Lung (tissue), 12 donors: ENCODE measurements around the gene CACNB4. TPM values are rescaled to one million over a fixed set of nuclear protein-coding genes. Genes with fewer than 3 reads are reported as not detected.

ENCODE experiments used
- ATAC-seq: fragments of 200-7000 bp; cut with Tn5 transposase; one replicate; pipeline ENCODE4 v1.9.1; 2020; ENCODE audit warnings: moderate number of reproducible peaks; ENCODE audit not compliant: insufficient read depth, low FRiP score
- DNase-seq, 3 donors: peaks; one replicate each; pipeline ENCODE4 v3.0.0-alpha.2; 2013 to 2017
- H3K27ac ChIP-seq, 2 donors: one replicate each; pipeline ENCODE4 v1.5.1; 2013; ENCODE audit warnings: mild to moderate bottlenecking in 2 of 2, moderate library complexity in 2 of 2, control low read depth in 1 of 2, inconsistent platforms in 1 of 2, low read depth in 1 of 2, low read length in 1 of 2
- H3K27me3 ChIP-seq, 3 donors: one replicate each; pipeline ENCODE4 v1.5.1; 2013; ENCODE audit warnings: low read length in 2 of 3; ENCODE audit not compliant: control insufficient read depth in 3 of 3, insufficient read depth in 3 of 3
- H3K36me3 ChIP-seq, 4 donors: one replicate each; pipeline ENCODE4 v1.5.1; 2013; ENCODE audit warnings: low read length in 4 of 4, mild to moderate bottlenecking in 1 of 4, moderate library complexity in 1 of 4; ENCODE audit not compliant: control insufficient read depth in 4 of 4, insufficient read depth in 4 of 4
- H3K4me1 ChIP-seq, 5 donors: one replicate each; pipeline ENCODE4 v1.5.1; 2013; ENCODE audit warnings: low read length in 5 of 5, mild to moderate bottlenecking in 2 of 5, moderate library complexity in 1 of 5; ENCODE audit not compliant: control insufficient read depth in 5 of 5, insufficient read depth in 5 of 5
- H3K4me3 ChIP-seq: one replicate; pipeline ENCODE4 v1.5.1; 2013; ENCODE audit warnings: mild to moderate bottlenecking, control low read depth, moderate library complexity
- H3K9ac ChIP-seq, 2 donors: one replicate each; pipeline ENCODE4 v1.5.1; 2013; ENCODE audit warnings: low read length in 2 of 2, control low read depth in 1 of 2; ENCODE audit not compliant: insufficient read depth in 1 of 2
- H3K9me3 ChIP-seq, 4 donors: one replicate each; pipeline ENCODE4 v1.5.1; 2013; ENCODE audit warnings: low read length in 3 of 4, mild to moderate bottlenecking in 1 of 4, moderate library complexity in 1 of 4; ENCODE audit not compliant: control insufficient read depth in 4 of 4, insufficient read depth in 3 of 4
- WGBS, 2 donors: extraction: QIAGEN DNeasy Blood & Tissue Kit; methylation state at CpG; one replicate each; pipeline ENCODE4 v1.1.7; 2013; 5-methylcytosine and 5-hydroxymethylcytosine counted together
- polyA plus RNA-seq, 2 donors: library from polyadenylated mRNA; stranded (reverse); fragments of 200-250 nt; gene quantifications; one replicate each; pipeline ENCODE4 v1.2.1, GENCODE V29; 2013
- total RNA-seq, 2 donors: library from RNA; depleted of rRNA in 1 of 2; stranded (reverse); fragments of >200 nt in 1 of 2; gene quantifications; one replicate each; pipeline ENCODE4 v1.2.1, GENCODE V29; 2014 to 2021
- TF ChIP-seq, protein P1 (sequence below): IDR thresholded peaks from 2 replicates; pipeline ENCODE4 v1.5.1; 2012; ENCODE audit warnings: mild to moderate bottlenecking; ENCODE audit errors: control extremely low read depth, extremely low read depth
- donor health status: control.
- donor health status: control.
- donor health status: Bipolar disorder and iron deficiency.
- donor health status: healthy.
- donor health status: DM: yes; HTN: yes; CAD: no.

Gene CACNB4
- total and polyA plus RNA-seq, 4 donors: 0.57 to 10.9 (median 5.5) TPM

DNA sequence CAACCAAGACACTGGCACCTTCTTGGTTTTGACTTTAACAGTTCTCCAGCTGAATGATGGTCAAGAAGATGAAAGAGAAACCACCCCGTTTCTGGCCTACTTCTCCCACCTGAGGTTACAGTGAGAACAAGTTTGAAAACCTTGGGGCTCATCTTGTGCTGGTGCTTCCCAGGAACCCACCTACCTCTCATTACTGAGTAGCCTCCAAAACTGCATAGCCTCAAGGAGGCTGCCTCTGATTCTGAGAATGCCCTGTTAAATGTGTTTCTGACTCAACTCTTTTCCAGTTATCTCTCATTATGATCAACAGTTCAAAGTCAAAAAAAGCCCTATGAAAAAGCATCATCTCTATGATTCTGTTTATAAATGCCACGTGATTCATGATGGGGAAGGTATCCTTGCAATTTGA is 121.9 kb downstream of the CACNB4 start:
- WGBS, 2 donors: 81 to 84% methylated on average over 2 of the region's 2 CpGs
- H3K9ac ChIP-seq: no peak overlapping the region
- H3K36me3 ChIP-seq: no peaks in the 10 kb centered on the region
- H3K4me3 ChIP-seq: no peak overlapping the region
- no peak for DNase-seq
- TF ChIP-seq, protein P1, sequence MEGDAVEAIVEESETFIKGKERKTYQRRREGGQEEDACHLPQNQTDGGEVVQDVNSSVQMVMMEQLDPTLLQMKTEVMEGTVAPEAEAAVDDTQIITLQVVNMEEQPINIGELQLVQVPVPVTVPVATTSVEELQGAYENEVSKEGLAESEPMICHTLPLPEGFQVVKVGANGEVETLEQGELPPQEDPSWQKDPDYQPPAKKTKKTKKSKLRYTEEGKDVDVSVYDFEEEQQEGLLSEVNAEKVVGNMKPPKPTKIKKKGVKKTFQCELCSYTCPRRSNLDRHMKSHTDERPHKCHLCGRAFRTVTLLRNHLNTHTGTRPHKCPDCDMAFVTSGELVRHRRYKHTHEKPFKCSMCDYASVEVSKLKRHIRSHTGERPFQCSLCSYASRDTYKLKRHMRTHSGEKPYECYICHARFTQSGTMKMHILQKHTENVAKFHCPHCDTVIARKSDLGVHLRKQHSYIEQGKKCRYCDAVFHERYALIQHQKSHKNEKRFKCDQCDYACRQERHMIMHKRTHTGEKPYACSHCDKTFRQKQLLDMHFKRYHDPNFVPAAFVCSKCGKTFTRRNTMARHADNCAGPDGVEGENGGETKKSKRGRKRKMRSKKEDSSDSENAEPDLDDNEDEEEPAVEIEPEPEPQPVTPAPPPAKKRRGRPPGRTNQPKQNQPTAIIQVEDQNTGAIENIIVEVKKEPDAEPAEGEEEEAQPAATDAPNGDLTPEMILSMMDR: no peak
- no peaks in the 10 kb centered on the region for H3K9me3 ChIP-seq
- H3K27me3 ChIP-seq: no peaks in the 10 kb centered on the region
- ATAC-seq: no peak
- H3K4me1 ChIP-seq: peaks cover 0 to 25% (median 5%) of the 10 kb centered on the region in 5 donors
- no peak overlapping the region for H3K27ac ChIP-seq

DNA sequence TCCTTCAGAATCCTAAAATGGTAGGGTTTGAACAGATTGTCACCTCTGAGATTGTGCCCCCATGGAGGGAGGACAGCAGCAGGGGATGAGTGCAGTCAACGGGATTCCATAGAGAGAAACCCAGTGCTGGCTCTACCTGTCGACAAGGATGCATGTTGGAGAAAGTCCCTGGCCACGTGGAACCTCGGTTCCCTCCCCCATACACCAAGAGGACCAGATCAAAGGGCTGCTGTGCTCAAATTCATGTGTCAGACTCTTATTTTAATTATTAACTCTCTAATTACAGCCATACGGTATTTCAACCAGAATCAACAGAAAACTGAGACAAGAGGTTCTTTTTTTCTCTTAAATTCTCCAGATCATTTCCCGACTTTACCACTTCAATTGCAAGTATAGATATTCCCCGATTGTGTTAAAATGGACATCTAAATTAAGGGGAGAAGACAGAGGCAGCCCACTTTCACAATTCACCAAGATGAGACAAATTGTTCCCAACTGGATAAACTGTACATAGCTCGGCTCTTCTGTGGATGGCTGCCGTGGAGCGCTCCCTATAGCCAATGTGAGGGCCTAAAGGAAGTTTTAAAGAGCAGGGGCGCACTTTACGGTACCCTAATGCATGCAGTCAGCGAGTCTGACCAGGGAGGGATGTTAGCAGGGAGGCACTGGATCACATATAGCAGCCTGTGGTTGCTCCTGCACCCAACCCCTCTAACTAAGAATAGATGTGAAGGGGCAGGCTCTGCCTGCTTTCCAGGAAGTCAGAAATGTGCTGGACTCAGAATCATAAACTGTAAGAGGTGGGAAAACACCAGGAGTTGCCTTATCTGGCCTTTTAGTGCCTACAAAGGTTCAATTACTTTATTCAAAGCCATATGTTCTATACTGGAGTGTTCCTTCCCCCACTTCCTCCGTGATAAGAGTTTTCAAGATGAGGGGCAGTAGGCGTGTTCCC is 123.1 kb downstream of the CACNB4 start:
- H3K36me3 ChIP-seq: no peaks in the 10 kb centered on the region
- ATAC-seq (no peak), DNase-seq (peak in 2 of 3 donors; percentile 13 to 44)
- H3K4me3 ChIP-seq: no peak overlapping the region
- H3K9me3 ChIP-seq: no peaks in the 10 kb centered on the region
- 77 to 84% methylated on average over 15 of the region's 15 CpGs for WGBS, 2 donors
- no peak overlapping the region for H3K9ac ChIP-seq
- no peaks in the 10 kb centered on the region for H3K27me3 ChIP-seq
- TF ChIP-seq, protein P1: no peak
- H3K27ac ChIP-seq: no peak overlapping the region
- peaks cover 0 to 30% (median 5%) of the 10 kb centered on the region in 5 donors for H3K4me1 ChIP-seq

DNA sequence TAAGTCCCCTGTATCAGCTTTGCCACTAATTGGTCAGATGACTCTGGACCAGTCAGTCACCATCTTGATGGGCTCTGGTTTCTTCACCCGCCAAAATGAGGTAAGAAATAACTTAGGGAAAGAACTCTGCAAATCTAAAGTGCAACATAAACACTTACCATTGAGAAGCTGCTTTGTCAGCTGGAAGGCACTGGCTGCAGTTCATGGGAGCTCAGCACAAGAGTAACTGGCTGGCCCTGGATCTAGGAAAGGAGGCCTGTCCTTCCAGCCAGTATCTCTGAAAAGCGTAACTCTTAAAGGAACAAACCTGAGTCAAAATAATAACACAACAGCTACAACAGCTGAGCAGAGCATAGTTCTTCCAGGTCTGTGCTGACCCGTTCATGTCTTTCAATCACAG is 123.9 kb downstream of the CACNB4 start:
- ATAC-seq (no peak), DNase-seq (peak in 2 of 3 donors; percentile 40 to 68)
- H3K9me3 ChIP-seq: no peaks in the 10 kb centered on the region
- H3K4me3 ChIP-seq: no peak overlapping the region
- H3K27ac ChIP-seq: no peak overlapping the region
- no peaks in the 10 kb centered on the region for H3K27me3 ChIP-seq
- WGBS, 2 donors: 74 to 87% methylated on average over 3 of the region's 3 CpGs
- H3K36me3 ChIP-seq: no peaks in the 10 kb centered on the region
- no peak overlapping the region for H3K9ac ChIP-seq
- H3K4me1 ChIP-seq: peaks cover 0 to 30% (median 5%) of the 10 kb centered on the region in 5 donors
- TF ChIP-seq, protein P1: no peak
